OCI-LY1 (cell line): ENCODE results near the gene CENPX.
A peak's percentile ranks its signal among the peaks of the same experiment; 100 is the strongest.

Experiments
- H2AFZ ChIP-seq: fragments of 200-600 bp; sonication (generic), shearing (Covaris generic); 2 replicates; pipeline ENCODE4 v1.6.0; 2014; ENCODE audit warnings: antibody characterized with exemption, mild to moderate bottlenecking, low read length
- H3F3A ChIP-seq: fragments of 200-600 bp; sonication (generic), shearing (Covaris generic); 2 replicates; pipeline ENCODE4 v1.6.0; 2014; ENCODE audit warnings: mild to moderate bottlenecking, antibody characterized with exemption, low read length, moderate library complexity; ENCODE audit not compliant: insufficient read depth
- H3K27ac ChIP-seq: fragments of 200-600 bp; sonication (generic); 2 replicates; pipeline ENCODE4 v1.5.1; 2014; ENCODE audit warnings: low read length, mixed run types, mild to moderate bottlenecking, low read depth; ENCODE audit not compliant: poor library complexity, severe bottlenecking
- H3K27me3 ChIP-seq: fragments of 200-600 bp; sonication (generic); 2 replicates; pipeline ENCODE4 v1.6.0; 2014; ENCODE audit warnings: antibody characterized with exemption, mild to moderate bottlenecking, low read length, moderate library complexity; ENCODE audit not compliant: insufficient read depth
- H3K36me3 ChIP-seq: fragments of 200-600 bp; sonication (generic); 2 replicates; pipeline ENCODE4 v1.6.1; 2014; ENCODE audit warnings: mild to moderate bottlenecking, antibody characterized with exemption, low read length, moderate library complexity, mixed read lengths; ENCODE audit not compliant: insufficient read depth
- H3K4me1 ChIP-seq: fragments of 200-600 bp; sonication (generic); 2 replicates; pipeline ENCODE4 v1.5.1; 2014; ENCODE audit warnings: mild to moderate bottlenecking, low read length, moderate library complexity; ENCODE audit not compliant: insufficient read depth, severe bottlenecking
- H3K4me2 ChIP-seq: fragments of 200-600 bp; sonication (generic), shearing (Covaris generic); 2 replicates; pipeline ENCODE4 v1.6.1; 2014; ENCODE audit warnings: low read length
- H3K4me3 ChIP-seq: fragments of 200-600 bp; sonication (generic); 2 replicates; pipeline ENCODE4 v1.5.1; 2014; ENCODE audit warnings: low read length, low read depth, mild to moderate bottlenecking, mixed read lengths; ENCODE audit not compliant: poor library complexity, severe bottlenecking
- H3K79me2 ChIP-seq: fragments of 200-600 bp; shearing (Covaris generic); 2 replicates; pipeline ENCODE4 v1.6.1; 2016; ENCODE audit warnings: mixed run types, low read length, mixed read lengths; ENCODE audit not compliant: insufficient read depth
- H3K9ac ChIP-seq: fragments of 200-600 bp; sonication (generic), shearing (Covaris generic); 2 replicates; pipeline ENCODE4 v1.6.1; 2014; ENCODE audit warnings: mild to moderate bottlenecking, low read length, mixed read lengths
- H3K9me2 ChIP-seq: fragments of 200-600 bp; sonication (generic), shearing (Covaris generic); 2 replicates; pipeline ENCODE4 v1.6.1; 2014; ENCODE audit warnings: low read depth, mild to moderate bottlenecking, low read length, mixed read lengths
- H3K9me3 ChIP-seq: fragments of 200-600 bp; shearing (Covaris generic); 2 replicates; pipeline ENCODE4 v1.6.1; 2014; ENCODE audit warnings: low read length, mixed read lengths
- H4K20me1 ChIP-seq: fragments of 200-600 bp; sonication (generic), shearing (Covaris generic); 2 replicates; pipeline ENCODE4 v1.6.0; 2016; ENCODE audit warnings: mild to moderate bottlenecking, low read length; ENCODE audit not compliant: insufficient read depth
- CTCF ChIP-seq: fragments of 200-600 bp; sonication (generic), shearing (Covaris generic); IDR thresholded peaks from 2 replicates; pipeline ENCODE4 v1.5.1; 2017; ENCODE audit warnings: mild to moderate bottlenecking, antibody characterized with exemption, low read length, moderate library complexity, mixed read lengths
- EZH2 ChIP-seq: fragments of 200-600 bp; sonication (generic), shearing (Covaris generic); IDR thresholded peaks from 2 replicates; pipeline ENCODE4 v1.8.0; 2017; ENCODE audit warnings: borderline replicate concordance, mixed run types, mild to moderate bottlenecking, antibody characterized with exemption, low read length, moderate library complexity, mixed read lengths

The CENPX gene

GRCh38 chr17:82015311-82015971 is 7.2 kb downstream of the CENPX start:
- H3K36me3 ChIP-seq = peaks cover 12% of the 10 kb centered on the region
- H4K20me1 ChIP-seq = no peaks in the 10 kb centered on the region
- H3K4me1 ChIP-seq = no peaks in the 10 kb centered on the region
- H3K79me2 ChIP-seq = no peaks in the 10 kb centered on the region
- H3K4me3 ChIP-seq = no peak overlapping the region
- no peak for TF ChIP-seq EZH2
- no peak for TF ChIP-seq CTCF
- no peak overlapping the region for H3K4me2 ChIP-seq
- no peak overlapping the region for H2AFZ ChIP-seq
- H3K9ac ChIP-seq = no peak overlapping the region
- H3K9me2 ChIP-seq = no peaks in the 10 kb centered on the region
- H3K27ac ChIP-seq = no peak overlapping the region
- no peaks in the 10 kb centered on the region for H3F3A ChIP-seq
- H3K27me3 ChIP-seq = peaks cover 3% of the 10 kb centered on the region; the same call in 1 of the 2 replicates
- no peaks in the 10 kb centered on the region for H3K9me3 ChIP-seq

- Histone ChIP-seq H3K36me3 (peaks cover 12% of the 10 kb centered on the region), H4K20me1 (no peaks in the 10 kb centered on the region), H3K9me2 (no peaks in the 10 kb centered on the region), H3K27me3 (peaks cover 3% of the 10 kb centered on the region; the same call in 1 of the 2 replicates), H3K9ac (no peak overlapping the region), H3K9me3 (no peaks in the 10 kb centered on the region), H3K79me2 (no peaks in the 10 kb centered on the region), H3K4me1 (no peaks in the 10 kb centered on the region), H3K27ac (no peak overlapping the region), H3K4me3 (no peak overlapping the region), H2AFZ (no peak overlapping the region), H3F3A (no peaks in the 10 kb centered on the region), H3K4me2 (no peak overlapping the region)
- no peak for TF ChIP-seq CTCF
- TF ChIP-seq EZH2 = no peak
Observed at GRCh38 chr17:82014971-82015310, 7.7 kb downstream of the CENPX start.

GRCh38 chr17:82014432-82014831 is 8.2 kb downstream of the CENPX start:
- H4K20me1 ChIP-seq = no peaks in the 10 kb centered on the region
- H3K9ac ChIP-seq = no peak overlapping the region
- no peak overlapping the region for H2AFZ ChIP-seq
- H3K79me2 ChIP-seq = no peaks in the 10 kb centered on the region
- H3K9me3 ChIP-seq = no peaks in the 10 kb centered on the region
- peaks cover 12% of the 10 kb centered on the region for H3K36me3 ChIP-seq
- H3K27me3 ChIP-seq = peaks cover 3% of the 10 kb centered on the region; the same call in 1 of the 2 replicates
- H3K9me2 ChIP-seq = no peaks in the 10 kb centered on the region
- TF ChIP-seq EZH2 (no peak), CTCF (peak; percentile 17; the same call in 1 of the 2 replicates)
- no peaks in the 10 kb centered on the region for H3K4me1 ChIP-seq
- H3K27ac ChIP-seq = no peak overlapping the region
- no peak overlapping the region for H3K4me3 ChIP-seq
- no peak overlapping the region for H3K4me2 ChIP-seq
- H3F3A ChIP-seq = no peaks in the 10 kb centered on the region
